ENCODE data around the gene SLC39A11.
"Not testable (repeated sequence)": the region's sequence is repeated elsewhere in the genome, so short reads cannot be mapped to it uniquely, and the experiment has no call there.

SLC39A11 gene

DNA sequence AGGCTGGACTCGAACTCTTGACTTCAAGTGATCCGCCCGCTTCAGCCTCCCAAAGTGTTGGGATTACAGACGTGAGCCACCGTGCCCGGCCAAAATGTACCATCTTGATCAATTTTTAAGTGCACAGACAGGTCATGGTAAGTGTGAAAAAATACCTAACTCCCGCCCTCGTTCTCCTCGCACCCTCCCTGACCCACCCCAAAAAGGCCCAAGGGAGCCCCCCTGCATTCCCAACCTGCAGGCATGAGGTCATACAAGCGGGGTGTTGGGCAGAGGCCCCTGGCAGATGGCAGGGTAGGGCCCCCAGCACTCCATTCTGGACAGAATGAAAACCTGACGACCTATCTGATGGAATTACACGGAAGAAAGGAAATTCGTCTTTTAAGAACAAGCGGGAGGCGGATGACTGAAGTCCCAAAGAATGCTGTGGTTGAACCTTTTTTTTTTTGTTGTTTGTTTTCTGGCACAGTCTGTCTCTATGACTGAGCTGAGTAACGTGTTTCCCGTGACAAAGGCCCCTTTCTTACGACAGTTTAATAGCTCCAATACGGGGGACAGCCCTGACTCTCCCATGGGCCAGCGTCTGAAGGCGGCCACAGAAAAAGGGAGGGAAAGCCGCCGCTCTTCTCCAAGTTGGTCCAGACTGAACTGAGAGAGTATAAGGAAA is 376.4 kb downstream of the SLC39A11 start:
- Histone ChIP-seq H3K4me3 (ENCODE audit: low read length) (no peak overlapping the region), H2AFZ (ENCODE audit: low read depth, low read length) (no peak overlapping the region), H3K36me3 (ENCODE audit: insufficient read depth, low read length) (no peaks in the 10 kb centered on the region), H3K4me1 (ENCODE audit: insufficient read depth, low read length) (no peaks in the 10 kb centered on the region), H3K9me3 (ENCODE audit: low read length) (peaks cover 2% of the 10 kb centered on the region), H3K27me3 (ENCODE audit: insufficient read depth, low read length) (no peaks in the 10 kb centered on the region)

DNA sequence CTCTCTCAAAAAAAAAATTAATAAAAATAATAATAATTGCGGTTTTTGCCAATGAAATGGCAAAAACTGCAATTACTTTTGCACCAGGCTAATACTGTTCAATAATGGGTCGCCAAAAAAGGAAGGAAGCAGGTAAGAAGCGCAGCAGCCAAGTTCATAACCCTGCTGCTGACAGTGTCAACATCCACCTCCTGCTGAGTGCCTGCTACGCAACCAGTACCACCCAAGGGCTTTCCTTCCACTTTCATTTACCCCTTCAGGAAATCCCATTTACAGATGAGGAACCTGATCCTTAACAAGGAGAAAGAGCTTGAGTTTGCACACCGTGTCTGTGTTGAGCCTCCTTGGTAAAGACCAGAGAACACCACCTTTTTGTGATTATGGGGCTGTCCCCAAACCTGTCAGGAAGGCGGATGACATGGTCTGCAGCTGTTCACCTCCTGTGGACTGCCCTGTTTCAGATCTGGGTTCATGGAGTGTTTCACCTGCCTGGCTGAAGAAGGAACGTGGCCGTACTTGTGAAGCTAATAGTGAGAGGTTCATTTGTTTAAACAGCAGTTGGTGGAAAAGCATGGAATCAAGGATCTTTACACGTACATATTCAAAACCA is 378.0 kb downstream of the SLC39A11 start:
- H3K27me3 ChIP-seq (ENCODE audit: insufficient read depth, low read length): no peaks in the 10 kb centered on the region
- no peaks in the 10 kb centered on the region for H3K36me3 ChIP-seq (ENCODE audit: insufficient read depth, low read length)
- H3K4me1 ChIP-seq (ENCODE audit: insufficient read depth, low read length): no peaks in the 10 kb centered on the region
- H2AFZ ChIP-seq (ENCODE audit: low read depth, low read length): no peak overlapping the region
- H3K9me3 ChIP-seq (ENCODE audit: low read length): peaks cover 4% of the 10 kb centered on the region
- H3K4me3 ChIP-seq (ENCODE audit: low read length): no peak overlapping the region

DNA sequence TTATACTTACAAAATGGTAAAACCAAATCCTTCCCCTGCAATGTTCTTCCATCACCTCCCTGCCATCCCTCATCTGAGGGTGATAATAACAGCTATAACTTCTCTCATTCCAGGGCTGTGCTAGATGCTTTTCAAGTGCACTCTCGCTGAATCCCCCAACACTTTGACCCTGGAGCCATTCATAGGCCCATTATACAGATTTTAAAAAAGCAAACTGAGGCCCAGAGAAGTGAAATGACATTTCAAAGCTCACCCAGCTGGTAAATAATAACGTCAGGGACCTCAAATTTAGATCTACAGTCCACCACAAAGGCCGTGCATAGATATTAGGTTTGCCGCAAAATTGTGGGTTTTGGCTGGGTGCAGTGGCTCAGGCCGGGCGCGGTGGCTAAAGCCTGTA is 378.8 kb downstream of the SLC39A11 start:
- Histone ChIP-seq H3K4me3 (ENCODE audit: low read length) (no peak overlapping the region), H3K9me3 (ENCODE audit: low read length) (peaks cover 4% of the 10 kb centered on the region), H3K4me1 (ENCODE audit: insufficient read depth, low read length) (no peaks in the 10 kb centered on the region), H3K27me3 (ENCODE audit: insufficient read depth, low read length) (no peaks in the 10 kb centered on the region), H3K36me3 (ENCODE audit: insufficient read depth, low read length) (no peaks in the 10 kb centered on the region), H2AFZ (ENCODE audit: low read depth, low read length) (no peak overlapping the region)

- H3K27me3 ChIP-seq (ENCODE audit: insufficient read depth, low read length): no peaks in the 10 kb centered on the region
- H3K36me3 ChIP-seq (ENCODE audit: insufficient read depth, low read length): no peaks in the 10 kb centered on the region
- H3K9me3 ChIP-seq (ENCODE audit: low read length): peaks cover 4% of the 10 kb centered on the region
- no peak overlapping the region for H3K4me3 ChIP-seq (ENCODE audit: low read length)
- no peaks in the 10 kb centered on the region for H3K4me1 ChIP-seq (ENCODE audit: insufficient read depth, low read length)
- H2AFZ ChIP-seq (ENCODE audit: low read depth, low read length): no peak overlapping the region
These were observed 380.8 kb downstream of the SLC39A11 start for GRCh38 chr17:72711521-72712310.

- Histone ChIP-seq H3K27me3 (ENCODE audit: insufficient read depth, low read length) (no peaks in the 10 kb centered on the region), H3K4me1 (ENCODE audit: insufficient read depth, low read length) (no peaks in the 10 kb centered on the region), H3K36me3 (ENCODE audit: insufficient read depth, low read length) (no peaks in the 10 kb centered on the region), H3K4me3 (ENCODE audit: low read length) (no peak overlapping the region), H3K9me3 (ENCODE audit: low read length) (peaks cover 4% of the 10 kb centered on the region), H2AFZ (ENCODE audit: low read depth, low read length) (no peak overlapping the region)
These were observed 381.7 kb downstream of the SLC39A11 start for GRCh38 chr17:72710834-72711233.

DNA sequence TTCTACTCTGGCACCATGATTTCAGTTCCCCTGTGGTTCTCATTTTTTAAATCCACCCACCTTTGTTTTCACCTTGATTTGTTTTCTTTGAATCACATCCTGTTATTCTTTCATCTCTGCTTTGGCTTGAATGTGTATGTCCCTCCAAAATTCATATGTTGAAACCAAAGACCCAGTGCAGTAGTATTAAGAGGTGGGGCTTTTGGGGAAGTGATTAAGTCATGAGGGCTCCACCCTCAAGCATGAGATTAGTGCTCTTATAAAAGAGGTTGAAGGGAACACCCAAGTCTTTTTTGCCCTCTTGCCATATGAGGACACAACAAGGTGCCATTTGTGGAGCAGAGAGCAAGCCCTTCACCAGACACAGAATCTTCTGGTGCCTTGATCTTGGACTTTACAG is 382.3 kb downstream of the SLC39A11 start:
- H3K4me3 ChIP-seq (ENCODE audit: low read length): no peak overlapping the region
- H2AFZ ChIP-seq (ENCODE audit: low read depth, low read length): no peak overlapping the region
- H3K9me3 ChIP-seq (ENCODE audit: low read length): peaks cover 4% of the 10 kb centered on the region
- no peaks in the 10 kb centered on the region for H3K4me1 ChIP-seq (ENCODE audit: insufficient read depth, low read length)
- no peaks in the 10 kb centered on the region for H3K36me3 ChIP-seq (ENCODE audit: insufficient read depth, low read length)
- H3K27me3 ChIP-seq (ENCODE audit: insufficient read depth, low read length): no peaks in the 10 kb centered on the region

- not testable (repeated sequence) for H3K9me3 ChIP-seq (ENCODE audit: low read length); H3K4me1 ChIP-seq (ENCODE audit: insufficient read depth, low read length); H3K27me3 ChIP-seq (ENCODE audit: insufficient read depth, low read length); H2AFZ ChIP-seq (ENCODE audit: low read depth, low read length); H3K4me3 ChIP-seq (ENCODE audit: low read length); H3K36me3 ChIP-seq (ENCODE audit: insufficient read depth, low read length)
These were observed 383.8 kb downstream of the SLC39A11 start for GRCh38 chr17:72708682-72709081.

GRCh38 chr17:72707881-72708280 is 384.6 kb downstream of the SLC39A11 start:
- no peaks in the 10 kb centered on the region for H3K27me3 ChIP-seq (ENCODE audit: insufficient read depth, low read length)
- no peaks in the 10 kb centered on the region for H3K36me3 ChIP-seq (ENCODE audit: insufficient read depth, low read length)
- H3K9me3 ChIP-seq (ENCODE audit: low read length): peaks cover 4% of the 10 kb centered on the region
- H2AFZ ChIP-seq (ENCODE audit: low read depth, low read length): no peak overlapping the region
- H3K4me1 ChIP-seq (ENCODE audit: insufficient read depth, low read length): no peaks in the 10 kb centered on the region
- no peak overlapping the region for H3K4me3 ChIP-seq (ENCODE audit: low read length)

- Histone ChIP-seq H2AFZ (ENCODE audit: low read depth, low read length) (no peak overlapping the region), H3K4me1 (ENCODE audit: insufficient read depth, low read length) (no peaks in the 10 kb centered on the region), H3K27me3 (ENCODE audit: insufficient read depth, low read length) (no peaks in the 10 kb centered on the region), H3K4me3 (ENCODE audit: low read length) (no peak overlapping the region), H3K9me3 (ENCODE audit: low read length) (peaks cover 4% of the 10 kb centered on the region), H3K36me3 (ENCODE audit: insufficient read depth, low read length) (no peaks in the 10 kb centered on the region)
These were observed 386.0 kb downstream of the SLC39A11 start for GRCh38 chr17:72706396-72706981.

DNA sequence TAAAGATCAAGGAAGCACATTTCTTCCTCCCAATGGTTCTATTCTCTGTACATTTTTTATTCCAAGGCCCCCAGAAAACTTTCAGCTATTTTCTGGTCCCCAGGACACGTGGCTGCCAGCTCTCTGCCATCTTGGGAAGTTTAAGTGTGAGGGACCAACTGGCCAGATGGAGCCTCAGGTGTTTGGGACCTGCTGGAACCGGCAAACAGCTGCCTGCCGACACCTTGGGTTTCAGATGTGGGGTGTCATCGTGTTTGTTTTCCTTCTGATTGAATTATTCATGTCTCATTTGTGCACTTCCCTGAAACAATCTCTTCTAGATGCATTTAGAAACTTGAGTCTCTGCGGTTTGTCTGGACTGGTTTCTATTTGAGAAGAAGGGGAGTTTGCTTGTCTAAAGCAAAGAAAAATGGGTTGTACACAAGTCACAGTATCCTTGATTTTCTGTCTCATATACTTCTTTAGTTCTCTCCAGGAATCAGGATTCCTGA is 386.5 kb downstream of the SLC39A11 start:
- peaks cover under 1% of the 10 kb centered on the region for H3K9me3 ChIP-seq (ENCODE audit: low read length)
- H3K36me3 ChIP-seq (ENCODE audit: insufficient read depth, low read length): no peaks in the 10 kb centered on the region
- H3K27me3 ChIP-seq (ENCODE audit: insufficient read depth, low read length): no peaks in the 10 kb centered on the region
- no peak overlapping the region for H3K4me3 ChIP-seq (ENCODE audit: low read length)
- no peaks in the 10 kb centered on the region for H3K4me1 ChIP-seq (ENCODE audit: insufficient read depth, low read length)
- no peak overlapping the region for H2AFZ ChIP-seq (ENCODE audit: low read depth, low read length)

DNA sequence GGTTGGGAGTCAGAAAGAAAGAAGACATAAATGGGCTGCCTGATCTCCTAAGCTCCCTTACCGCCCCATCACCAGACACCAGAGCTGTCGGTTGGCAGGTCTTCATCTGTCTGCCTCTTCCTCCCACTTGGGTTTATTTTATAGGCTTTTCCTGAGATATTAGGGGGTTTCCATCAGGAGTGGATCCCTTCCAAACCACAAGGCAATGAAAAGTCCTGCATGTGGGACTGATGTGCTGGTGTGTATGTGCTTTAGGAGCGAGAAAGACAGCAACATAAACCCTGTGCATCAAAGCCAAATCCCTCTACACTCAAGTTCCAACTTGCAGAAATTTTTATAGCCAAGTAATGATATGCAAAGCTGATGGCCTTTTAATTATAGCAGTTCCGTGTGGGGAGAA is 389.5 kb downstream of the SLC39A11 start:
- Histone ChIP-seq H3K4me1 (ENCODE audit: insufficient read depth, low read length) (no peaks in the 10 kb centered on the region), H3K9me3 (ENCODE audit: low read length) (no peaks in the 10 kb centered on the region), H3K27me3 (ENCODE audit: insufficient read depth, low read length) (no peaks in the 10 kb centered on the region), H3K4me3 (ENCODE audit: low read length) (no peak overlapping the region), H3K36me3 (ENCODE audit: insufficient read depth, low read length) (no peaks in the 10 kb centered on the region), H2AFZ (ENCODE audit: low read depth, low read length) (no peak overlapping the region)

- H3K9me3 ChIP-seq (ENCODE audit: low read length): no peaks in the 10 kb centered on the region
- H3K4me3 ChIP-seq (ENCODE audit: low read length): no peak overlapping the region
- no peaks in the 10 kb centered on the region for H3K27me3 ChIP-seq (ENCODE audit: insufficient read depth, low read length)
- H3K4me1 ChIP-seq (ENCODE audit: insufficient read depth, low read length): no peaks in the 10 kb centered on the region
- no peaks in the 10 kb centered on the region for H3K36me3 ChIP-seq (ENCODE audit: insufficient read depth, low read length)
- H2AFZ ChIP-seq (ENCODE audit: low read depth, low read length): no peak overlapping the region
These were observed 390.3 kb downstream of the SLC39A11 start for GRCh38 chr17:72702136-72702735.

DNA sequence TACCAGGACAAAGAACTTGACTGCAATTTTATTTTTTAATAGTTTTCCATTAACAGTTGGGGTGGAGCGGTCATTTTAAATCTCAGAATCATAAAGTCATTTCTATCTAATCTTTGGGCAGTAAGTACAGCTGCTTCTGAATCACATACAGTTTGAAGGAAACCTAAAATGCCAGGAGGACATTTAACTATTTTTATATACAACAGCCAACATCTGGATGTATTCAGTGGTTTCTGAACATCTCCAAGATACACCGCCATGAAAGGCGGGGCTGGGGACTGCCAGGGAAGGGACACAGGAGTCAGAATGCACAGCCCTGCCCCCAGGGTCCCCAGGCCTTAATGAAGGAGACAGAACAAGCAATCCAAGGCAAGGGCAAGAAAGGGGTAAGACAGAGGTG is 392.3 kb downstream of the SLC39A11 start:
- Histone ChIP-seq H3K4me1 (ENCODE audit: insufficient read depth, low read length) (no peaks in the 10 kb centered on the region), H3K36me3 (ENCODE audit: insufficient read depth, low read length) (no peaks in the 10 kb centered on the region)

More for the DNA sequence above, 392.3 kb downstream of the SLC39A11 start:
- Histone ChIP-seq H3K4me3 (ENCODE audit: low read length) (no peak overlapping the region), H3K27me3 (ENCODE audit: insufficient read depth, low read length) (no peaks in the 10 kb centered on the region), H3K9me3 (ENCODE audit: low read length) (no peaks in the 10 kb centered on the region), H2AFZ (ENCODE audit: low read depth, low read length) (no peak overlapping the region)

Measured in neuron (in vitro differentiated cells).